Measurements from ENCODE around the gene ETFA.

Gene ETFA

DNA sequence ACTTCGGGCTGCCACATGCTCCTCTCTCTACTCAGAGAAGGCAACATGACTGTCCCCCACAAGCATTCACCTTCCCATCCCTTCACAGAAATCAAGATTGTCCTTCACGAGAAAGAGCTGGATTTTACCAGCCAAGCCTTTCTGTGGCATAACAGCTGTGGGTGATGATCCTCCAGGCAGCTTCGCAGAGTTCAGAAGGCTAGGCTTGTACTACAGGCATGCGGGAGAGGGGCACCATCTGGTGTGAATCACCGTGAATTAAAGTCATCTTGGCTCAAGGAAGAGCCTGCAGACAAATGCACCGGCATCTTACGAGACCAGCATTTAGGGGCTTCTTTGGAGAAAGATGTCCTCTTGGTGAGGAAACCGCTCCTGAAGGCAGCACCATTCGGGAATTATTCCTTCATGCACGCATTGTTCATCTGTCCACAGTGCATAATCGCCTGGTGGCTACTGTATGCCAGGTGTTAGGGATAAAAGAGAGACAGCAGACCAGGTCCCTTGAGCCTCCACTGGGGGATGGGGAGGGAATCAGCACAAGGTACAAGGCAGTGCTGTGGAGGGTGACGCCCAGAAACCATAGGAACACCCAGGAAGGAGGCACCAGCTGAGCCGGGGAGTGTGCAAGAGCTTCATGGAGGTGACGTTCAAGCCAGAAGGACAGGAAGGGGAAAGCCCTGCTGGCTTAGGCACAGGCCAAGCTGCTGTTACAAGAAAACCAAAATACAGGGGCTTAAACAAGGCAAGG lies 142.9 kb downstream of the ETFA start:
- DNase-seq = no peak

DNA sequence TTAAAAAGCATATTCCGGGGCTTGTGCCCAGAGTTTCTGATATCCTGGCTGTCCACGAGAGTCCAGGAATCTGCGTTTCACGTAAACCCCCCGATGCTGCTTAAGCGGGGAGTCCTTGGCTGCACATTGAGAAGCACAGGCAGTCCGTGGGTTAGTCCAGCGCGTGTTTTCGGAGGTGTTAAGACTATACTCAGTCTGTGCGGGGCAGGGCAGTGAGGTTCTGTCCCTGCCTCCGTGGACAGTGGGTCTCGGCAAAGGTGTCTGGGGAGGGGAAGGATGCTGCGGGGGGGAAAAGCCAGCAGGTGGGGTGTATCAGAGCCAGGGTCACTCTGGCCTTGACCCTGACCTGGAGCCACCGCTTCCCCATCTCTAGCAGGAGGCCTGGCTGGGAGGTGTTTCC lies 145.3 kb downstream of the ETFA start:
- no peak for DNase-seq
